CD4-positive, CD25-positive, alpha-beta regulatory T cell (primary cell): ENCODE measurements around the gene SCAF1. TPM values are rescaled to one million over a fixed set of nuclear protein-coding genes. Genes with fewer than 3 reads are reported as not detected.
"Not testable (repeated sequence)": the region's sequence is repeated elsewhere in the genome, so short reads cannot be mapped to it uniquely, and the experiment has no call there.

ENCODE experiments used
- ATAC-seq, 2 donors: fragments of 150-1000 bp; cut with Tn5 transposase; one replicate each; pipeline ENCODE4 v1.10.0; 2021; ENCODE audit warnings: low read depth in 2 of 2, moderate number of reproducible peaks in 2 of 2, moderate library complexity in 1 of 2
- DNase-seq, 3 donors: peaks; one replicate each; pipeline versions ENCODE4 v3.0.0 to v3.0.0-alpha.2; 2012 to 2022; ENCODE audit warnings: mixed read lengths in 1 of 3
- H3K27ac ChIP-seq: one replicate; pipeline ENCODE4 v1.7.0; 2013; ENCODE audit warnings: mild to moderate bottlenecking, low read length; ENCODE audit not compliant: insufficient read depth, poor library complexity, severe bottlenecking
- H3K27me3 ChIP-seq: one replicate; pipeline ENCODE4 v1.7.0; 2013; ENCODE audit warnings: low read length; ENCODE audit not compliant: control insufficient read depth, insufficient read depth
- H3K36me3 ChIP-seq: one replicate; pipeline ENCODE4 v1.7.0; 2013; ENCODE audit warnings: mild to moderate bottlenecking, low read length, moderate library complexity; ENCODE audit not compliant: control insufficient read depth, insufficient read depth
- H3K4me1 ChIP-seq: 2 replicates; pipeline ENCODE4 v1.7.0; 2013; ENCODE audit warnings: mild to moderate bottlenecking, low read length; ENCODE audit not compliant: insufficient read depth, control insufficient read depth, poor library complexity, severe bottlenecking
- H3K4me3 ChIP-seq: one replicate; pipeline ENCODE4 v1.7.0; 2013; ENCODE audit warnings: low read depth, mild to moderate bottlenecking, low read length, moderate library complexity
- H3K9me3 ChIP-seq, 2 experiments: 1 replicate in 1 of 2; 2 replicates in 1 of 2; pipeline ENCODE4 v1.7.0; 2013; ENCODE audit warnings: low read length in 2 of 2, mild to moderate bottlenecking in 1 of 2, moderate library complexity in 1 of 2; ENCODE audit not compliant: control insufficient read depth in 2 of 2
- H3K27ac Mint-ChIP-seq, 3 donors: one replicate each; pipeline ENCODE4 v1.8.0; 2020 to 2022; ENCODE audit warnings: mild to moderate bottlenecking in 3 of 3, mixed read lengths in 3 of 3, moderate library complexity in 2 of 3
- H3K27me3 Mint-ChIP-seq: one replicate; pipeline ENCODE4 v1.8.0; 2022; ENCODE audit warnings: mild to moderate bottlenecking, mixed read lengths
- H3K36me3 Mint-ChIP-seq: one replicate; pipeline ENCODE4 v1.8.0; 2020; ENCODE audit warnings: mixed read lengths
- H3K4me1 Mint-ChIP-seq, 4 donors: one replicate each; pipeline ENCODE4 v1.8.0; 2020 to 2022; ENCODE audit warnings: mixed read lengths in 4 of 4, mild to moderate bottlenecking in 1 of 4
- H3K4me3 Mint-ChIP-seq, 4 donors: one replicate each; pipeline ENCODE4 v1.8.0; 2020 to 2022; ENCODE audit warnings: mild to moderate bottlenecking in 4 of 4, mixed read lengths in 4 of 4, moderate library complexity in 3 of 4
- H3K9me3 Mint-ChIP-seq, 7 donors: one replicate each; pipeline ENCODE4 v1.8.0; 2020 to 2022; ENCODE audit warnings: mixed read lengths in 7 of 7, mild to moderate bottlenecking in 3 of 7, moderate library complexity in 2 of 7
- polyA plus RNA-seq, 4 donors: library from polyadenylated mRNA; unstranded; fragments of 300-500 nt; fragmentation: Illumina TruSeq; gene quantifications; one replicate each; pipeline ENCODE4 v1.2.3, GENCODE V29; 2021
- total RNA-seq: library from RNA; stranded (reverse); gene quantifications from one replicate; pipeline ENCODE4 v1.2.3, GENCODE V29; 2022

Gene SCAF1
- total and polyA plus RNA-seq, 5 donors from 2014 or later, result 0.53 to 47.4 (median 0.81) TPM; not detected in 1

GRCh38 chr19:49633273-49633672, 8.7 kb upstream of the SCAF1 start:
- H3K9me3 Mint-ChIP-seq, H3K36me3 Mint-ChIP-seq, H3K4me1 ChIP-seq, H3K27ac ChIP-seq, H3K36me3 ChIP-seq, H3K27ac Mint-ChIP-seq, H3K4me3 Mint-ChIP-seq, DNase-seq, H3K4me3 ChIP-seq, H3K27me3 Mint-ChIP-seq, H3K9me3 ChIP-seq, ATAC-seq, H3K27me3 ChIP-seq: not testable (repeated sequence)
- peaks cover 0 to 15% (median 4%) of the 10 kb centered on the region in 4 donors for H3K4me1 Mint-ChIP-seq

GRCh38 chr19:49635530-49636232, 6.3 kb upstream of the SCAF1 start:
- Histone ChIP-seq H3K4me1 (peaks cover 22% of the 10 kb centered on the region), H3K27me3 (no peaks in the 10 kb centered on the region), H3K27ac (no peak overlapping the region), H3K4me3 (no peak overlapping the region), H3K9me3 (no peaks in the 10 kb centered on the region), H3K36me3 (no peaks in the 10 kb centered on the region)
- H3K36me3 Mint-ChIP-seq, result no peaks in the 10 kb centered on the region
- H3K4me3 Mint-ChIP-seq, result peak overlapping the region in 2 of 4 donors; percentile 54 to 75
- ATAC-seq (no peak), DNase-seq (no peak)
- H3K9me3 Mint-ChIP-seq, result no peaks in the 10 kb centered on the region
- peaks cover 0 to 36% (median 11%) of the 10 kb centered on the region in 4 donors for H3K4me1 Mint-ChIP-seq
- H3K27me3 Mint-ChIP-seq, result no peaks in the 10 kb centered on the region
- H3K27ac Mint-ChIP-seq, result peak overlapping the region in 1 of 3 donors; percentile 65

GRCh38 chr19:49636233-49636932, 5.6 kb upstream of the SCAF1 start:
- no peak overlapping the region for H3K27ac Mint-ChIP-seq
- Histone ChIP-seq H3K4me1 (peaks cover 29% of the 10 kb centered on the region), H3K27me3 (no peaks in the 10 kb centered on the region), H3K36me3 (no peaks in the 10 kb centered on the region), H3K27ac (no peak overlapping the region), H3K4me3 (no peak overlapping the region), H3K9me3 (no peaks in the 10 kb centered on the region)
- DNase-seq (no peak), ATAC-seq (no peak)
- H3K9me3 Mint-ChIP-seq, result no peaks in the 10 kb centered on the region
- H3K4me1 Mint-ChIP-seq, result peaks cover 0 to 42% (median 14%) of the 10 kb centered on the region in 4 donors
- H3K27me3 Mint-ChIP-seq, result no peaks in the 10 kb centered on the region
- H3K4me3 Mint-ChIP-seq, result peak overlapping the region in 2 of 4 donors; percentile 54 to 75
- H3K36me3 Mint-ChIP-seq, result no peaks in the 10 kb centered on the region

- Mint-ChIP-seq H3K27ac (peak overlapping the region; percentile 84 to 98 (median 93)), H3K4me3 (peak overlapping the region; percentile 54 to 83 (median 60))
- H3K27ac ChIP-seq, result no peak overlapping the region
Observed at GRCh38 chr19:49637821-49638738, 3.9 kb upstream of the SCAF1 start.

GRCh38 chr19:49639401-49640112, 2.5 kb upstream of the SCAF1 start:
- H3K9me3 Mint-ChIP-seq, result no peaks in the 10 kb centered on the region
- no peaks in the 10 kb centered on the region for H3K36me3 Mint-ChIP-seq
- H3K4me3 Mint-ChIP-seq, result peak overlapping the region; percentile 82 to 94 (median 88)
- Histone ChIP-seq H3K4me1 (peaks cover 51% of the 10 kb centered on the region), H3K9me3 (no peaks in the 10 kb centered on the region), H3K4me3 (peak overlapping the region; percentile 57), H3K27ac (peak overlapping the region; percentile 93), H3K27me3 (no peaks in the 10 kb centered on the region), H3K36me3 (no peaks in the 10 kb centered on the region)
- peaks cover 4% of the 10 kb centered on the region for H3K27me3 Mint-ChIP-seq
- H3K4me1 Mint-ChIP-seq, result peaks cover 8 to 71% (median 35%) of the 10 kb centered on the region in 4 donors
- H3K27ac Mint-ChIP-seq, result peak overlapping the region; percentile 77 to 98 (median 97)
- ATAC-seq (no peak), DNase-seq (no peak)

More at GRCh38 chr19:49637821-49638738, 3.9 kb upstream of the SCAF1 start:
- ATAC-seq (no peak), DNase-seq (no peak)
- Mint-ChIP-seq H3K4me1 (peaks cover 0 to 57% (median 21%) of the 10 kb centered on the region in 4 donors), H3K9me3 (no peaks in the 10 kb centered on the region), H3K27me3 (peaks cover 4% of the 10 kb centered on the region), H3K36me3 (no peaks in the 10 kb centered on the region)
- no peaks in the 10 kb centered on the region for H3K9me3 ChIP-seq
- H3K4me1 ChIP-seq, result peaks cover 42% of the 10 kb centered on the region
- H3K36me3 ChIP-seq, result no peaks in the 10 kb centered on the region
- H3K4me3 ChIP-seq, result no peak overlapping the region
- no peaks in the 10 kb centered on the region for H3K27me3 ChIP-seq

DNA sequence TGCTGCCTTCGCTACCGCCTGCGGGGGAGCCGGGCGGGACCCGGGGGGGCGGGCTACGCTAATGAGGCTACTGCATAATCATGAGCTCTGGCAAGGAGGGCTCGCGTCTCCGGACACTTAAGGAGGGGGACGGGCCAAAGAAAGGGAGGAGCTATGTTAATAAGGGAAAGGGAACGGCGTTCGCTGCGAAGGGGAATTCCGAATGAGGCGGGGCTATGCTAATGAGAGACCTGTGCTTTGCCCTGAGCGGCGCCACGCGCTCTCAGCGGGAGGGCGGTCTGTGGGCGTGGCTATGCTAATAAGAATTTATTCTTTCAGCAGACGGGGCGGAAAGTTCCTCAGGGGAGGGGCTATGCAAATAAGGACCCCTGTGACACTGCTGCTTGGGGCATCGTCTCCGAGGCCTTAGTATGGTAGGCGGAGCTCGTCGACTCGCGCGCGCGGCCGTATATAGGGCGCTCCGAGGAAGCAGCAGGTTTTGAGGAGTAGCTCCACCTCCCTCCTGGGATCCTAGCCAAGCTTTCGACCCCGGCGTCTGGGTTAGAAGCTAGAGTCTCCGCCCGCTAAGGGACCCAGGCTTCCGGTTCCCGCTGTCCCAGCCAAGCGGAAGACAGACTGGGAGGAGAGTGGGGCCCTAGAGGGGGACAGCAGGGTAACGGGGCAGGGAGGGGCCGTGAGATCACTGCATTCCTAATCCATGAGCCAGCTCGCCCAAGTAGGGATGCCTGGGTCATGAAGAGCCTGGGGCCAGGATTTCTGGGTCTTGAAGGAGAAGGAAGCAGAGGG, 1.7 kb upstream of the SCAF1 start, which contains the start of gene RRAS:
Gene RRAS (minus strand): TSS at position 31 of the 786 bp plus-strand sequence. CDS start 45 bp downstream, outside the sequence.
- Histone ChIP-seq H3K27me3 (no peaks in the 10 kb centered on the region), H3K9me3 (no peaks in the 10 kb centered on the region), H3K36me3 (no peaks in the 10 kb centered on the region), H3K4me1 (peaks cover 55% of the 10 kb centered on the region), H3K27ac (peak within 1 kb of the TSS; percentile 93), H3K4me3 (peak within 1 kb of the TSS; percentile 80)
- H3K9me3 Mint-ChIP-seq, result no peaks in the 10 kb centered on the region
- ATAC-seq (peak; percentile 68 to 72), DNase-seq (peak; percentile 100)
- peaks cover 4% of the 10 kb centered on the region for H3K27me3 Mint-ChIP-seq
- H3K36me3 Mint-ChIP-seq, result no peaks in the 10 kb centered on the region
- peak within 1 kb of the TSS; percentile 97 to 98 (median 98) for H3K27ac Mint-ChIP-seq
- H3K4me1 Mint-ChIP-seq, result peaks cover 8 to 70% (median 36%) of the 10 kb centered on the region in 4 donors
- H3K4me3 Mint-ChIP-seq, result peak within 1 kb of the TSS; percentile 83 to 95 (median 93)
